ENCODE data around the gene ITGB5.
"Not testable (repeated sequence)": the region's sequence is repeated elsewhere in the genome, so short reads cannot be mapped to it uniquely, and the experiment has no call there.

Gene ITGB5

GRCh38 chr3:124769462-124769861 is 117.7 kb downstream of the ITGB5 start:
- DNase-seq (ENCODE audit: low spot score): no peak

- DNase-seq (ENCODE audit: low spot score): no peak
These were observed 118.4 kb downstream of the ITGB5 start for GRCh38 chr3:124768812-124769211.

- no peak for DNase-seq (ENCODE audit: low spot score)
These were observed 119.5 kb downstream of the ITGB5 start for GRCh38 chr3:124767691-124768090.

GRCh38 chr3:124767264-124767663 is 119.9 kb downstream of the ITGB5 start:
- no peak for DNase-seq (ENCODE audit: low spot score)

- no peak for DNase-seq (ENCODE audit: low spot score)
These were observed 120.8 kb downstream of the ITGB5 start for GRCh38 chr3:124766113-124767095.

GRCh38 chr3:124765197-124765840 is 121.8 kb downstream of the ITGB5 start:
- no peak for DNase-seq (ENCODE audit: low spot score)

- no peak for DNase-seq (ENCODE audit: low spot score)
These were observed 122.4 kb downstream of the ITGB5 start for GRCh38 chr3:124764746-124765145.

- no peak for DNase-seq (ENCODE audit: low spot score)
These were observed 123.4 kb downstream of the ITGB5 start for GRCh38 chr3:124763644-124764358.

GRCh38 chr3:124763206-124763605 is 124.0 kb downstream of the ITGB5 start:
- no peak for DNase-seq (ENCODE audit: low spot score)

- DNase-seq (ENCODE audit: low spot score): no peak
These were observed 124.5 kb downstream of the ITGB5 start for GRCh38 chr3:124762661-124763011.

GRCh38 chr3:124761935-124762660 is 125.1 kb downstream of the ITGB5 start:
- DNase-seq (ENCODE audit: low spot score): no peak

GRCh38 chr3:124761250-124761796 is 125.8 kb downstream of the ITGB5 start:
- peak; percentile 82 for DNase-seq (ENCODE audit: low spot score)

- DNase-seq (ENCODE audit: low spot score): no peak
These were observed 126.6 kb downstream of the ITGB5 start for GRCh38 chr3:124760601-124761000.

- DNase-seq (ENCODE audit: low spot score): peak; percentile 38
These were observed 127.3 kb downstream of the ITGB5 start for GRCh38 chr3:124759666-124760401.

GRCh38 chr3:124758851-124759635 is 128.1 kb downstream of the ITGB5 start:
- DNase-seq (ENCODE audit: low spot score): no peak

GRCh38 chr3:124757926-124758325 is 129.2 kb downstream of the ITGB5 start:
- DNase-seq (ENCODE audit: low spot score): peak; percentile 38

- DNase-seq (ENCODE audit: low spot score): no peak
These were observed 135.1 kb downstream of the ITGB5 start for GRCh38 chr3:124752051-124752450.

GRCh38 chr3:124751501-124751900 is 135.7 kb downstream of the ITGB5 start:
- DNase-seq (ENCODE audit: low spot score): no peak

GRCh38 chr3:124749877-124750276 is 137.3 kb downstream of the ITGB5 start:
- not testable (repeated sequence) for DNase-seq (ENCODE audit: low spot score)

- no peak for DNase-seq (ENCODE audit: low spot score)
These were observed 138.5 kb downstream of the ITGB5 start for GRCh38 chr3:124748560-124749198.
